Measurements from ENCODE around the gene GRIP1.
"Not testable (repeated sequence)": the region's sequence is repeated elsewhere in the genome, so short reads cannot be mapped to it uniquely, and the experiment has no call there.

The GRIP1 gene

DNA sequence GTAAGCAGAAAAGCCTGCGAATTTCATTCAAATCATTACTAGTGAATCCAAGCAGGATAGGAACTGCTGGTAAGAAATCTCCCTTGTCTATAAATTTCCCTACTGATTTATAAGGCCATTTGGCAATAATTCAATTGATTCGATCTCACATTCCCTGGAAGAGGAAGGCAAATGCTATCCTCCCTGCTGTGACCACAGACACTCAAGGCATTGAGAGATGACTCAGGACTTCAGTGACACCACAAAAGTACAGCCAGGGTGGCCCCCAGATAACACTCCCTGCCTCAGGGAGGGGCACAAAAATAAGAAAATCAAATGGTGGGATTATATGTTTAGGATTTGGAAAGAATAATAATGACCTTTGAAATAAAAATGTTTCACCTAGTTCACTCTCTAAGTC lies 162.7 kb downstream of the GRIP1 start:
- DNase-seq: no peak

GRCh38 chr12:66514581-66514980 lies 164.3 kb downstream of the GRIP1 start:
- no peak for DNase-seq

GRCh38 chr12:66508025-66508424 lies 170.9 kb downstream of the GRIP1 start:
- no peak for DNase-seq

- no peak for DNase-seq
Observed at GRCh38 chr12:66503746-66504145, 175.1 kb downstream of the GRIP1 start.

DNA sequence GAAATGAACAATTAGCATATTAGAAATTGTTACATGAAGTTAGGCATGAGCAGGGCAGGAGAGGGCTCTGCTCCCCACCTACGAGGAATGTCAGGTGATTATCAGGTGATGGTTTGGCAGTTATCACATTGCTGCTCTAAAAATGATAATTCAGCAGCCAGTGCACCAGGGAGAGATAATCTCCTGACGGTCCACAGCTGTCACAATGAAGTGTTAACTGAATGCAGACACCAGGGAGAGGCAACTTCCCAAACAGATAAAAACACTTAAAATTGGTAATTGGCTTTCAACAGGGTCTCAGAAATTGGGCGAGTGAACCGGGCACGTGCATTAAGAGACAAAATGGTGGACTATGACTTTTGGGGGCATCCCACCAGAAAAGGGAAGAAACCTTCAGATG lies 176.0 kb downstream of the GRIP1 start:
- no peak for DNase-seq

GRCh38 chr12:66500841-66501240 lies 178.0 kb downstream of the GRIP1 start:
- no peak for DNase-seq

- no peak for DNase-seq
Observed at GRCh38 chr12:66500091-66500490, 178.8 kb downstream of the GRIP1 start.

DNA sequence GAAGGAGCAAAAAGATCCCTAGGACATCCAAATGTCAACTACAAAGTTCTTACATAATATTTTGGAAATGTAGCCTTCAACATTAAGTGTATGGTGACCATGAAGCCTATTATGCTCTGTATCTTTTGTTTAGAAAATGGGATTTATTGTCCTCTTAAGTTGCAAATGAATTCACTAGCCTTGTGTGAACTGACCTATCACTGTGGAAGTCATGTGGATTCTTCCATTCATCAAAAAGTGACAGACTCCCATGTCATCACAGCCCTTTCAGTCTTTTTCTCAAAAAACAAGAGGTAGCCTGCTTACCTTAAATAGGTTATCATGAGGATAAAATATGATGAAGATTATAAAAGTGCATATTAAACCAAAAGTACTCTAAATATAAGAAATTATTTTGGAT lies 179.9 kb downstream of the GRIP1 start:
- no peak for DNase-seq

DNA sequence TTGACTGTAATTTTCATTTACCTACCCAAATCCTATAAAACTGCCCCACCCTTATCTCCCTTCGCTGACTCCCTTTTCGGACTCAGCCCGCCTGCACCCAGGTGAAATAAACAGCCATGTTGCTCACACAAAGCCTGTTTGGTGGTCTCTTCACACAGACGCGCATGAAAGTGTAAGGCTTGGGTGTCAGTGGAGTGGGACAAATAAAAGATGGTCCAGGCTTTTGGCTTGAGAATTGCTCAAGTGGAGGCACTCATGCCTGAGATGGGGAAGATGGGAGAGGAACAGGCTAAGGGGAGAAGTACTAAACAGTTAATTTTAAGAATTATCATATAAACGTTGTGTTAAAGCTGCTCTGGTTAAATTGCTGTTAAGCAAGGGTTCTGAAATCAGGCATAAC lies 180.8 kb downstream of the GRIP1 start:
- not testable (repeated sequence) for DNase-seq

DNA sequence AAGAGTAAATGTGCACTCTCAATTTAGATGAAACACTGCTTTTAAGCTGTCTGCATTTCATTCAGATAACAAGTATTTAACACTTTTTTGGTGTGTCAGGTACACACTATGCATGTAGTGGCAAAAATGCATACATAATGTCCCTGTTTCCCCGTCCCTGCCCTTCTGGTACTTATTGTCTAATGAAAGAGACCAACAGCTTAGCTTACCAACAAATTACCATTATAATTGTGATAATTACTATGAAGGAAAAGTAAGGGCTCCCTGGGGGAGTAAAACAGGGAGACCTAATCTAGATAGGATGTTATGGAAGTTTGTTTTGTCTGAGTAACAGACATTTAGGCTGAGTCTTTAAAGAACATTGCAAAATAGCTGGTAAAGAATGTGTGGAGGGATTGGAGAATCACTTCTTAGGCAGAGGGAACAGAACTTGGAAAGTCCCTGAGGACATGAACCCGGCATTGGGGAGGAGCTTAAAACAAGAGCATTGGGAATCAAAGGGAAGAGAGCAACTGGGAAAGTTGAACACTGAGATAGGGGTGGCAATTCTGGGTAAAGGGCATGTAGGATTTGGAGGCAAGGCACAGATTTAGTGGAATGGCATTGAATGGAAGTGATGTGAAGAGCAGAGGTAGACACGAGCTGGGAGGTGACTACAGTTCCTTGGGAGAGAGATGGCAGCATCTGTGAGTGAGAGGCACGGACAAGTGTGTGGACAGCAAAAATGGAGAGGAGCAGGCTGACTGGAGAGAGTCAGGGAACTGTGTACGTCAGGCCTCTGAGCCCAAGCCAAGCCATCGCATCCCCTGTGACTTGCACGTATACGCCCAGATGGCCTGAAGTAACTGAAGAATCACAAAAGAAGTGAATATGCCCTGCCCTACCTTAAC lies 181.6 kb downstream of the GRIP1 start:
- no peak for DNase-seq

GRCh38 chr12:66496595-66496994 lies 182.3 kb downstream of the GRIP1 start:
- no peak for DNase-seq

GRCh38 chr12:66495709-66496108 lies 183.2 kb downstream of the GRIP1 start:
- DNase-seq: no peak

GRCh38 chr12:66493819-66494218 lies 185.1 kb downstream of the GRIP1 start:
- DNase-seq: no peak

DNA sequence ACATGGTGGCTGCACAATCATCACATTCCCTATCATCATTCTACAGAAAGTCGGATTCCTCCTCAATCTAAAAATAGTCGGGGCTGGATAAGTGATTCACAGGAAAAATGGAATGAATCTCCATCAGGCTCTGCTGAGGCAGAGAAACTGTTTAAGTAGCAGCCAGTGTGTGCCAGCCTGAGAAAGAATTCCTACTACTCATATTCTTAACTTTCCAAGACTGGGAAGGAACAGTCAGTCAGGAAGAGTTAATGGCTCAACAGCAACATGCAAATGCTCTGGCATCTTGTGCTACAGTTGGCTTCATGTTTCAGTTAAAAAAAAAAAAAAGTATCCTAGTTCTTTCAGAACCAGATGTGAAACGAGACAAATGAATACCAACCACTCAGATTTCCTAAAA lies 187.0 kb downstream of the GRIP1 start:
- no peak for DNase-seq

- DNase-seq: no peak
Observed at GRCh38 chr12:66482351-66483203, 196.3 kb downstream of the GRIP1 start.

- DNase-seq: no peak
Observed at GRCh38 chr12:66467932-66468331, 210.9 kb downstream of the GRIP1 start.

- no peak for DNase-seq
Observed at GRCh38 chr12:66461331-66461730, 217.5 kb downstream of the GRIP1 start.

DNA sequence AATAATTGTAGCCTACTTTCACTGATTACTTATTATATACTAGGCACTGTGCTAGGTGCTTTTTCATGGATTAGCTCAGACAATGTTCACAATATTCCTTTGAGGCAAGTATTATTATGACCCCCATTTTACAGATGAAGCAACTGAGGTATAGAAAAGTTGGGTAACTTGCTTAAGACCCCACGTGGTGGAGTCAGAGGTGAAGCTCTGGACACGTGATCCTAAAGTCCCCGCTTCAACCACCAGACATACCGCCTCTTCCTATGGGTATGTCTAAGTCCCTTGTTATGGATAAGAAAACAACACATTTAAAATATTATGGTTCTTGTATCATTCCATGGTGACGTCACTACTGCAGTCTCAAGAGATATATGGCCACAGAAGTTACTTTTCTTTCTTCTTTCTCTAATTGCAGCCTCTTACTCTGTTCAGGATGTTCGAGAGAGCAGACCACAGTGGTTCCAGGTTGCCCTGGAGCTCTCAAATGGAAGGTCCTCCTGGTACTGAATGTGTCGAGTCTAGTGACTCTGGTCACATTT lies 218.9 kb downstream of the GRIP1 start:
- no peak for DNase-seq

- DNase-seq: no peak
Observed at GRCh38 chr12:66456612-66457011, 222.3 kb downstream of the GRIP1 start.

DNA sequence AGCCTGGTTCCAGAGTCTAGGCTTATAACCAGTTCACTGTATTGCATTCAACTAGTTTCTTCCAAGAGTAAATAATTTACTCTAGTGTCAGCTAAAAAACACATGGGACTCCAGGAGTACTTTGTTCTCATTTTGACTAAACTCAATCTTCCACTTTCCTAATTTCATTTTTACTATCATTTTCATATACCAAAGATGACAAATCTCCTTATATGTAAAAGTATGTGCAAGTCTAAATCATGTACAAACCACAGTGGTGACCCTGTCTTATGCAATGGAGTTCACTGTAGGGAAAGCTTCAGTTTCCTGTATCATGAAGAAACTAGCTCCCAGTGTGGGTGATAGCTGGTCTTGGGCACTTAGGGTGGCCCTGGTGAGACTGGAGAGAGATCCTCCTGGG lies 225.0 kb downstream of the GRIP1 start:
- DNase-seq: no peak

DNA sequence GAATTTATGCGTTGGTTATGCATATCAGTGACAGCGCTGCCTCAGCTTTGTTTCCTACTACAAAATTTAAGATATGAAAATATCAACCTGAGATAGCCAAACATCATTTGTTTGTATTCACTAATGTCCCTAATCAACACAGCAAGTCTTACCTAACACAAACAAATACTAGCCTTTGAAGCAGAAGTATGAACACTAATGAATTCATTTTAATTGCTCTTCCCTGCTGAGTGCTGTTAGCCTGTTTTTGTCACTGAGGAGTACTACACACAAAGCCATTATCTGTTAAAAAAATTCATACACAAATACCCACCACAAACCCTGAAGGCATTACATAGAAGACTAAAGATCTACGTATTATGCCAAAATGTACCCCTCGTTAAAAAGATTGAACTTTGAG lies 225.8 kb downstream of the GRIP1 start:
- no peak for DNase-seq

- no peak for DNase-seq
Observed at GRCh38 chr12:66449531-66449930, 229.3 kb downstream of the GRIP1 start.

- no peak for DNase-seq
Observed at GRCh38 chr12:66447643-66448042, 231.2 kb downstream of the GRIP1 start.

DNA sequence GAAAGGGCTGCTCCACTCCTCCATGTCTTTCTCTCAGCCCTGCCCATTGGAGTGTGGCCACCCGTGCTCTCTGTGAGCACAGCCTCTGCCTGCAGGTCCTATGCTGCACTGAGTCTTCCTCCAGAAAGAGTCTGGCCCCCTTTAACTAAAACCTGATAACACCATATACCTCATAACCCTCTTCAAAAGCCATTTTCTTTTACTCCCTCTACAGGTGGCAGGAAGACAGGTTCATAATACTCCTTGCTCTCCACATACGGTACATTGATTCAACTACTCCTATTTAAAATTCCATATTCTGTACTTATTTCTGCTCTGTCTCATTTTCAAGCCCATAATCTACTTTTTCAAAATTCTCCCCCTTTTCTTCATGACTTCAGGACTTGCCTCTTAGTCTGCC lies 232.6 kb downstream of the GRIP1 start:
- no peak for DNase-seq

Measured in cortex of kidney (tissue), 1 donor.